Activated CD4-positive, alpha-beta T cell treated with anti-CD3 and anti-CD28 coated beads for 1 hour (primary cell): ENCODE data around the gene POU2F2.
"Not testable (repeated sequence)": the region's sequence is repeated elsewhere in the genome, so short reads cannot be mapped to it uniquely, and the experiment has no call there.

Experiments
- DNase-seq: peaks from one replicate; pipeline ENCODE4 v3.0.0-alpha.2; 2020

POU2F2 gene

DNA sequence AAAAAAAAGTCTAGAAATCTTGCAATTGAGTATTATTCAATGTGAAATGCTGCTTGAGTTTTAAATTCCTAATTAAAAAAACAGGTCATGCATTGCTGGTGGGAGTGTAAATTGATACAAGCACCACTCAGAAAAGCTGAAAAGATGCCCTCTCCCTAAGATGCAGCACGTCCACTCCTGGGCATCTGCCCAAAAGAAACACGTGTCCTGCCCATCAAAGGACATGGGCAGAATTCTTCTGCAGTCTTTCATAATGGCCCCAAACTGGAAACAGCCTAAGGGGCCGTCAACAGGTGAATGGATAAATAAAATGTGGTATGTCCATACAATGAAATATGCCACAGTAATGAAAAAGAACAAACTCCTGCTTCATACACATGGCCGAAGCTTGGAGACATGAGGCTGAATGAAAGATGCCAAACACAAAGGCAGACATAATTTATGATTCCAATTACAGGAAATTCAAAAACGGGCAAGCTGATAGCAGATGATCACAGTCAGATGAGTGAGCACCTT lies 7.8 kb downstream of the POU2F2 start:
- DNase-seq, result no peak

DNA sequence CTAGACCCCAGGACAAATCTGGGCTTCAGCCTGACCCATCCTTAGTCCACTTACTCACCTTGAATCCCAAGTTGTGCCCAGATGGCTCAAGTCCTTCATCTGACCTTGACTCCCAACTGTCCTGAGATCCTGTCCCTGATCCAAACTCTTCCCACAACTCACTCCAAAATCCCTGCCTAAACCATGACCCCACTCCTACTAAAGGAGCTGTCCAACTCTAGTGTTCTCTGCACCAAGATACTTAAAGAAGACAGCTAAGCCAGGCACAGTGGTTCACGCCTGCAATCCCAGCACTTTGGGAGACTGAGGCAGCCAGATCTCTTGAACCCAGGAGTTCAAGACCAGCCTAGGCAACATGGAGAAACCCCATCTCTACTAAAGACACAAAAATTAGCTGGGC lies 8.5 kb downstream of the POU2F2 start:
- no peak for DNase-seq

DNA sequence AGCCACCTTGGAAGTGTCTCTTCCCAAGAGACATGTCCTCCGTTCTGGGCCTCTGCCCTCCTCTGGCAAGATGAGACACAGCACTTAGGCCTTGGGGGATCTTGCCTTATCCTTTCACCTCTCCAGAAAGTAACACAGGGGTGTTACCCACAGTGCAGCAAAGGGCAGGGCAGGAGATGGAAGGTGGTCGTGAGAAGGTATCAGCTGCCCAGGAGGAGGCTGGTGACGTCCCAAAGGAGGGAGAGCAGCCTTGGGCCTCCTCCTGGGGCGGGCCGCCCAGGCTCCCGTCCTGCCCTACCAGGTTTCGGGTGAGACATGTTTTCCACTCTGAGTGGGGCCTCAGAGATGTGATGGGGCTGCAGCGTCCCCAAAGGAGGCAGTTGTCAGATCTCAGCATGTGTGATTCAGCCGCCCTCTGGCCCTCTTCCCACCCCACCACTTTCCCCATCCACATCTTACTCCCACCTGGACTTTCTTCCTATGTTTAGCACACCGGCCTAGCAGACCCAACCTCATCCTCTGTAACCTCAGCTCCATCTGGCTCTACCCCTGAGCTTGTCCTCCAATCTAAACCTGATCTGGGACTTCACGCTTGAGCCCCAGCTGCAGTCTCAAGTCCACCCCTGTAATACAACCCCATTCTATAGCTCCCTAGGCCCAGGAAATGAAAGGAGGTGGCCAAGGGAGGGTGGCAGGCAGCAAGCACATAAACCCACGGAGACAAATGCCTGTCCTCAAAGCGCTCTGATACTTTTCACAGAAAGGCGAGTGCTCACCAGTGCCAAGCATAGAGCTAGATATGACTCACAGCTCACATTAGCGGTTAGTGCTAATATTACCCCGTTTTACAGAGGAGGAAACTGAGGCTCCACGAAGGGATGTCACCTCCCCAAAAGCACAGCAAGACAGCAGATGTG lies 9.3 kb downstream of the POU2F2 start:
- DNase-seq, result peak; percentile 57

DNA sequence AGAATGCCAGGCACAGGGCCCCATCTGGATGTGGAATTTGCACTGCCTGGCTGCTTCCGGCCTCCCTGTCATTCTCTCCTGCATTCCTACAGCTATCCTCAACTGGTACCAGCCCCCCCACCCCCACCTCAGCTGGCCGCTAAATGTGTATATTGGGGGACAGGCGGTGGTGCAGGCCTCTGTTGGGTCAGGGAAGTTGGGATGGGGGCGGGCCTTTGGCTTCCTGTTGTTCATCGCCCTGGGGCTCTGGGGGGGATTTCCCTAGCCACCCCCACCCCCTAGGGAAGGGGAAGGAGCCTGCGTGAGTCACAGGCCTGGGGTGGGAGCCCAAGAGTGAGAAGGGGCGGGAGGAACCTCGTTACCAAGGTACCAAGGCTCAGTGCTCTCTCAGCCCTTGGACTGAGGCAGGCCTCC lies 10.6 kb downstream of the POU2F2 start:
- DNase-seq, result peak; percentile 74

DNA sequence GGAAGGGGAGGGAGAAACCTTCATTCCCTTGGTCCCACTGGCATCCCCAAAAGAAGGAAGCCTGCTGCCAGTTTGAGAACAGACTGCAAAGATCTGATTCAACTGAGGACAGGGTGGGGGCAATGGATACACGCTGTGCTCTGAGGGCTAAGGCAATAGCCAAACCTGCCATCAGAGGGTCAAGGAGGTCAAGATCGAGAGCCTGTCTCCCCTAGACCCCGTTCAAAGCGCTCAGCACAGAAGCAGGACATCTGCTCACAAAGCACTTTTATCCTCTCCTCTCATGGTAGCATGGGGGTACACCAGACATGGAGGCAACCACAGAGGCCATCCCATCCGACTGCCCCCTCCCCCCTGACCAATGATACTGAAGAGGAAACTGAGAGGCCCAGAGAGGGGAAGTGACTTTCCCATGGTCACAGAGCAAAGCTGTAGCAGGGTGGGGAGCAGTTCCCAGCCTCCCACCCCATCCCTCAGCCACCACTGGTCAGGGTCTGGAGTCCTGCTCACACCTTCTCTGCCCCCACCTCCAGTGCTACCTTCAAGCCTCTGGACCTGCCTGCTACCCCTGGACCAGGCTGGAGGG lies 11.1 kb downstream of the POU2F2 start:
- DNase-seq, result no peak

DNA sequence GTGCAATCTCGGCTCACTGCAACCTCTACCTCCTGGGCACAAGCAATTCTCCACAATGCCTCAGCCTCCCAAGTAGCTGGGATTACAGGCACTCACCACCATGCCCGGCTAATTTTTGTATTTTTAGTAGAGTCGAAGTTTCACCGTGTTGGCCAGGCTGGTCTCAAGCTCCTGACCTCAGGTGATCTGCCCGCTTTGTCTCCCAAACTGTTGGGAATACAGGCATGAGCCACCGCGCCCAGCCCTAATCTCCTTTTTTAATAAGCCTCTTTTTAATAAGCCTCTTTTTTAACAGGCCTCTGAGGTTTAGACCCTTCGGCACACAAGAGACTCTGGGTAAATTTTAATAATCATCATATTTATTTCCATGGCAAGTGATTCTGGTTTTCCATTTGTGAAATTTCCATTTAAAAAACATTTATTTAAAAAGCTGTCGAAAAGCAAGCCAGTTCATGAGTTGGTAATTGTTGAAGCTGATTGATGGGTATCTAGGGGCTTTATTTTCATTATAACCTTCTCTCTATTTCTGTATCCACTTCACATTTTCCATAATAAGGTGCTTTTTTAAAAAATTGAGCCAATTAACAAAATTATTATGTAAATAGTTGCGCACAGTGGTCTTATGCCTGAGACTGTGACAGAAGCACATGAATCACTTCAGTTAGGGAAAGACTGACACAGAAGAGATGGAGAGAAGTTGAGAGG lies 11.8 kb downstream of the POU2F2 start:
- no peak for DNase-seq

DNA sequence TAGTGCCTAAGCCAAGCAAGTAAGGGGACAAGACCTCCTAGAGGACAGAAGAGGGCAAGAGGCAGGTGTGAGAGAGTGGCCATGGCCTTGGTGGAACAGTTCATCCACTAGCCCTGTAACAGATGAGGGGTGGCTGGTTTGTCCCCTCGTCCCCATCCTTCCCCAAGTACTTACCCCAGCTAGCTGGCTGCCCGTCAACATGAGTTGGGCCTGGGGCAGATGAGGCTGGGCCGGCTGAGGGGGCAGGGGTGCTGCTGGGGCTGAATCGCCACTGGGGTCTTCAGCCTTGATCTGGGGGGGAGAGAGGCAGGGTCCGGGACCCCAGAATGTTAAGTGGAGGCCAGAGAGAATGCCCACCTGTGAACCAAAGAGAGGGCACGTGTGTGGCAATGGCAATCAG lies 15.2 kb downstream of the POU2F2 start:
- DNase-seq, result no peak

DNA sequence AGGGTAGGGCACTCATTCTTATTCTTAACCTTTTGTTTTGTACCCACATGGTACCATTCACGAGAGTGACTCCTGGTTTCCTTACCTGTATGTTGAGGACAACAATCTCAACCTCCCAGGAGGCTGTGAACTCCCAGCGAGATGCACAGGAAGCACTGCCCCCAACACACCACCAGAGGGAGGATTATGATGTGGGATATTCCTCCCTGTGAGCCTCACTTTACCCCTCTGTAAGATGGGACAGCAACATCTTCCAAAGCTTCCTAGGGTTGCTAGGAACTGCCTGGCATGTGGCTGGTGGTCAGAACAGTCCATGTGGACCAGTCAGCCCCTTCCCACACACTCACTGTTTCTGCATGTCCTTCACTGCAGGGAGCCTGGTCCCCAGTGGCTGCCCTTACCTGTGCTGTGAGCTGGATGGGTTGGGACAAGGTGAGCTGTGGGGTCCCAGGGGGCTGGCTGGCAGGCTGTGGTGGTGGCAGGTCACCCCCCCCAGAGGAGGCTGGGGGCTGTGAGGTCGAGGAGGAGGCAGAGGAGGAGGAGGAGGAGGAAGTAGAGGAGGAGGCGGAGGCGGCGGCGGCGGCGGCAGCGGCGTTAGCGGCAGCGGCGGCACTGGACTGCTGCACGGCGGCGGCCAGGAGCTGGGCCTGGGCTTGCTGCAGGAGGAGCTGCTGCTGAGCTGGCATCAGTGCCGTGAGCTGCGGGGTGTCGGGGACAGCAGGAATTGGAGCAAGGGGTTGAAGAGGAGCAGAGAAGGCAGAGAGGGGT lies 15.8 kb downstream of the POU2F2 start:
- no peak for DNase-seq

DNA sequence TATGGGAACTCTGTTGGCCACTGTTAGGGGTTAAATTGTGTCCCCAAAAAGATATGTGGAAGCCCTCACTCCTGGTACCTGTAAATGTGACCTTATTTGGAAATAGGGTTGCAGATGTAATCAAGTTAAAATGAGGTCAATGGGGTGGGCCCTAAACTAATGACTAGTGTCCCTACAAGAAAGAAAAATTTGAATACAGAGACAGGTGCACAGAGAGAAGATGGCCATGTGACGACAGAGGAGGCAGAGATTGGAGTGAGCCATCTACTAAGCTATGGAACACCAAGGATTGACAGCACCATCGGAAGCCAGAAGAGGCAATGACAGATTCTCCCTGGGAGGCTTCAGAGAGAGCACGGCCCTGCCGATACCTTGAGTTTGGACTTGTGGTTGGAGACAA lies 16.5 kb downstream of the POU2F2 start:
- DNase-seq, result no peak

DNA sequence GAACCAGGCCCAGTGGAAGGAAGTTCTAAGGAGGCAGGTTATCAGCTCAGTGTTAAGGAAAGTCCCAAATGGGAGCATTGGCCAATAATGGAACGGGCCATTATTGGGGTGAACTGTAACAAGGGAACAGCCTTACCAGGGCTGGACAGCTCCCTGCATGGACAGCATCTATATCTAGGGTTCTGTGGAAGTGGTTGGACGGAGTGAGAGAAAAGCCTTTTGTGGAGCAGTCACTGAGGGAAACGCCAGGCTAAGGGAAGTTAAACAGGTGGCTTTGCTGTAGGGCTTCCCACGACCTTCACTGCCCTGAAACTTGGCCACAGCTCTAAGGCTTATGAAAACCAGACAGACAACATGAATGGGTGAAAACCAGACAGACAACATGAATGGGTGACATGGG lies 17.0 kb downstream of the POU2F2 start:
- DNase-seq, result no peak

DNA sequence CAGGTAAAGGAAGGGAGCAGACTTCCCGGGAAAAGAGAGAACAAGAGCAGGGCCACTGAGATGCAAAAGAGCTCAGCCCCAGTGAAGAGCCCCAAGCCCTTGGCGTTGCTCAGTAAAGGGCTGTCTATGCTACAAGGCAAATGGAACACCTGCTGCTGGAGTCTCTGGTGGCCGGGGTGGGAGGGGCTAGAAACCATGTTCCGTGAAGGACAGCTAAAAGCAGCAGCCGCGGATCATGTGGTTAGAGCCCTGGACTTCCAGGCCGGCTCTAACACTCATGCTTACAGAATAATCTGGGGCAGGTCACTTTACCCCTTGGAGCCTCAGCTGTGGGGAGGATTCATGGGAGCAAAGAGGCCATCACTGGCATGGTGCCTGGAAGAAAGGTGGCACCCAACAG lies 17.8 kb downstream of the POU2F2 start:
- no peak for DNase-seq

DNA sequence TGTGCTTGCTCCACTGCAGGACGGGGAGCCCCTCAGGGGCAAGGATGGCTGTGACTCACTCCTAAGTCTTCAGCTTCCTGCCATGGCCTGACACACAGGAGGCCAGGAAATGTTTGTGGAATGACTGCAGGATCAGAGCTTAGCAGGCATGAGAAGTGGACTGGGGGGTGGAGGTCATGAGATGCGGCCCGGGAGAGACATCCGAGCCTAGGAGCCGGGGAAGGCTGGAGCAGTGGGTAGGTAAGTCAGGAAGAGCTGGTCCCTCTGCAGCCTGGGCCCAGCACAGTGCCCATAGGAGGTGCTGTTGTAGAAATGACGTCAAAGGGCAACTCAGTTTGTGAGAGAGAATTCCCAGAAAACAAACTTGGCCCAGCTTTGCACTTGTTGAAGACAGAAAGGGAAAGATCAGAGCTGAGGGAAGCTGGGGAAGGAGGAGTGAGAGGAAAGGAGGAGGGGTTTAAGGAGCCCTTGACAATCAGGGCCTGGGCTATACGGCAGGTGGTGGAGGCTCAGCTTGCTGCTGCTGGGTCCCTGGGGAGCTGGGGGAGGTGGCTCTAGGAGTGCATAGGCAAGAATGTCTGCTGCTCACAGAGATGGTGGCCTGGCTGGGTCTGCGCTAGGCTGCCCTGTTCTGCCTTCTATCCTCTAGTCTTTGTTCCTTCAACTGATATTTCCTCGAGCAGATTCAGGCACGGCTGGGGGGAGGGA lies 18.5 kb downstream of the POU2F2 start:
- no peak for DNase-seq

DNA sequence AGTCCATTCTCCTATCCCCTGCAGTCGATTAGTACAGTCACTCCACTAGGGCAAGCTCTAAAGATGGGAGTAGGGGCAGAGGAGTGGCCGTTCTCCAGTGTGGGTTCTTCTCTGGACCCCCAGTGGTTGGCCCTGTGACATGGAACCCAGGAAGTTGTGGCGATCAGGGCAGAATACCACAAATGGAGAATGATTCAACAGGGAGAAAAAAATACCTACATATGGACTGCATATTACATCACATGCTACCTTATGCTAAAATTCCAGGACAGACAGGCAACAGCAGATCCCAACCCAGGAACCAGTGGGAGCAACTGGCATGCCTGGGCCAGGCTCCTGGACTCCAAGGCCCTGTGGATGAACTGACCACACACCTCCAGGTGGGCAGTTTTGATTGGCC lies 20.4 kb downstream of the POU2F2 start:
- DNase-seq, result no peak

DNA sequence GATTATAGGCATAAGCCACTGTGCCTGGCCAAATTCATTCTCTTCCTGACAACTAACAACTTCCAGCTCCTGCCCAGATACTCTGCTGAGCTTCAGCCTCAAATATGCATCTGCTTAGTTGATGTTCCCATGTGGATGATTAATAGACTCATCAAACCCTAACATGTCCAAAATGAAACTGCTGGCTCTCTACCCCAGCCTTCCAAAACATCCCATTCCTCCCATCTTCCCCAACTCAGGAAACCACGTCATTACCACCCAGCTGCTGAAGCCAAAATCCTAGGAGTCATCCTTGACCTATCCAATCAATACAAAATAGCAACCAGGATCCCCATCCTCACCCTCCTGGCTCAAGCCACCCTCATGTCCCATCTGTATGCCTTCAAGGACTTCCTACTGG lies 20.9 kb downstream of the POU2F2 start:
- DNase-seq, result no peak

DNA sequence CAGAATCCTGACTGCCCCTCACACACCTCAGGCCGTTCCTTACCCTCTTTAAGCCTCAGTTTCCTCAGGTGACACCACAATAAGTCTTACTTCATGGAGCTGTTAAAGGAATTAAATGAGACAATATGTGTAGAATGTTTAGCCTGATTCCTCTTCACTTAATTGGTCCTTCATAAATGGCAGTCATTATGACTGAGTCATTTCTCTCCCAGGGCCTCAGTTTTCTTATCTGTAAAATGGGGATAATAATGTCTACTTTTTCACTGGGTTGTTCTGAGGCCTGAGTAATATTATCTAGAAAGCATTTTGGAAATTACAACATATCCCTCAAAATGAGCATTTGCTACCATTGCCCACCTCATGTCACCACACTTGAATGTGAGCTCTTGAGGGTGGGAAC lies 21.6 kb downstream of the POU2F2 start:
- DNase-seq, result no peak

DNA sequence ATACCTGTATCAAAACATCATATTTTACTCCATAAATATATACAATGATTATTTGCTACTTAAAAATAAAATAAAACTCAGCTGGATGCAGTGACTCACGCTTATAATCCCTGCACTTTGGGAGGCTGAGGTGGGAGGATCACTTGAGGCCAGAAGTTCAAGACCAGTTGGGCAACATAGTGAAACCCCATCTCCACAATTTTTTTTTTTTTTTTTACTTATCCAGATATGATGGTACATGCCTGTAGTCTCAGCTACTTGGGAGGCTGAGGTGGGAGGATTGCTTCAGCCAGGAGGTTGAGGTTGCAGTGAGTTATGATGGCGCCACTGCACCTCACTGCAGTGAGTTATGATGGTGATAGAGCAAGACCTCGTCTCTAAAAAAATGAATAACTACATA lies 22.4 kb downstream of the POU2F2 start:
- DNase-seq, result no peak

DNA sequence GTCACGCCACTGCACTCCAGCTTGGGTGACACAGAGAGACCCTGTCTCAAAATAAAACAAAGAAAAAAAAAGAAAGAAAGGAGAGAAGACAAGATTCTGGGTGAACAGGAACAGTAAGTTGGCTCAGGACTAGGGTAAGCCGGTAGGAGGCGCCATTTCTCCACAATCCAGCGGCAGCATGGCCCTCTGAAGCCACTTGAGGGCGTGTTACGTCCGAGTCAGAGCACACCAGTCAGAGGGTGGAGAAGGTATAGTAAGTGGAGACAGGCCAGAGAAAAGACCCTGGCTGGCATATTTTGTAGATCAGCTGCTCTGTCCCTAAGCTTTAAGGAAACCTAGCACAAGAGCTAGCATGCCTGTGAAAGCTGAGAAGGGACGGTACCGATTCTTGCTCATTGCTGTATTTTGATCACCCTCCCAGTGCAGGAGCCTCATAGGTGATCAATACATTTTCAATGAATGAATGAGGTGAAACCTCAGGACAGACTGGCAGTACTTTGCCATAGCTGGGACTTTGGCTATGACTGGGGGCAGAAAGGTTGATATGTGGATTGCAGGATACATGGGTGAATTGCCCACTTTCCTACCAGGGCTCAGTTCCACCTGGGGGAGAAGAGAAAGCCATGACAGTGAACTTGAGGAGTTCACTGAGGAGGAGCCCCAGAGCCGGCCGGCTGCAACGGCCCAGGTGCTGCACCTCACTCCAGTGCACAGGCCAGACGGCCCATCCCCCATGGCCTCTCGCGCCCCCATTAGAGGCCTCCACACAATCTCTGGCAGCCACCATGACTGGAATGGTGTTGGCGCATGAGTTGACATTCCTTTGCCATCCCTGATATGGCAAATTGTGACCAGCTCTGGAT lies 23.5 kb downstream of the POU2F2 start:
- DNase-seq, result peak; percentile 82

DNA sequence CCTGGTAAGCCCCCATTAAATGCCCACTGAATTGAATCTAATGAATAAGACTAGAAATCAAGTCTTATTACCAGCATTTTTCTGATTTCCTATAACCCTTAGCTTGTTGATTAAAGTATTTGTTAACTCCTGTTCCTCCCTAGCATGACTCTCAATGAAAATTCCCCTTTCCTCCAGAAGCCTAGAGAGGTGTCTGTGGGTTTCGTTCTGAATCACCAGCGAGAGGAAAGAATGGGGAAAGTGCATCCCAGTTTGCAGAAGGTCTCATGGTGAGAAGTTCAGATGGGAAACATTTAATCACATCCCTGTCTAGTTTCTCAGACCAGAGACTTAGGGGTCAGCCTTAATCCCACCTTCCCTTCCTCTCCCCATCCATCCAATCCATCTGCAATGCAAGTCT lies 26.9 kb downstream of the POU2F2 start:
- no peak for DNase-seq

DNA sequence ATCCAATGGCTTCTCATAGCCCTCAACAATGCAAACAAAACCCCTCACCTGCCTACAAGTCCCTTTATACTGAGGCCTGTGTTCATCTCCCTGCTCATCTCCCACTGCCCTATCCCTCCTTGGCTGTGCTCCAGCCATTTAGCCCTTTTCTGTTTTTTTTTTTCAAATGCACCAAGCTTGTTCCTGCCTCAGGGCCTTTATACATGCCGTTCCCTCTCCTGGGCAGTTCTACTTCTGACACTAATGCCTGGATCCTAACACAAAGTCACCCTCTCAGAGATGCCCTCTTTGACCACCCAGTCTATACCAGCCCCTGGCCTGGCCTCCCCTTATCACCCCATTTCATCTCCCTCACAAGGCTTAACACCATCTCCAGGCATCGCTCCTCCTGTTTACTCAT lies 29.4 kb downstream of the POU2F2 start:
- no peak for DNase-seq

DNA sequence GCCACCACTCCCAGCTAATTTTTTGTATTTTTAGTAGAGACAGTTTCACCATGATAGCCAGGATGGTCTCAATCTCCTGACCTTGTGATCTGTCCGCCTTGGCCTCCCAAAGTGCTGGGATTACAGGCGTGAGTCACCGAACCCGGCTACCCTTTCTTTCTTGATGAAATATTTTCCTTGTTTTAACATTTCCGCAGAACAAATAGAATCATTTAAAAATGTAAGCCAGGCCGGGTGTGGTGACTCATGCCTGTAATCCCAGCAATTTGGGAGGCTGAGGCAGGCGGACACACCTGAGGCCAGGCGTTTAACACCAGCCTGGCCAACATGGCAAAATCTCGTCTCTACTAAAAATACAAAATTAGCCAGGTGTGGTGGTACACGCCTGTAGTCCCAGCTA lies 32.0 kb downstream of the POU2F2 start:
- not testable (repeated sequence) for DNase-seq

DNA sequence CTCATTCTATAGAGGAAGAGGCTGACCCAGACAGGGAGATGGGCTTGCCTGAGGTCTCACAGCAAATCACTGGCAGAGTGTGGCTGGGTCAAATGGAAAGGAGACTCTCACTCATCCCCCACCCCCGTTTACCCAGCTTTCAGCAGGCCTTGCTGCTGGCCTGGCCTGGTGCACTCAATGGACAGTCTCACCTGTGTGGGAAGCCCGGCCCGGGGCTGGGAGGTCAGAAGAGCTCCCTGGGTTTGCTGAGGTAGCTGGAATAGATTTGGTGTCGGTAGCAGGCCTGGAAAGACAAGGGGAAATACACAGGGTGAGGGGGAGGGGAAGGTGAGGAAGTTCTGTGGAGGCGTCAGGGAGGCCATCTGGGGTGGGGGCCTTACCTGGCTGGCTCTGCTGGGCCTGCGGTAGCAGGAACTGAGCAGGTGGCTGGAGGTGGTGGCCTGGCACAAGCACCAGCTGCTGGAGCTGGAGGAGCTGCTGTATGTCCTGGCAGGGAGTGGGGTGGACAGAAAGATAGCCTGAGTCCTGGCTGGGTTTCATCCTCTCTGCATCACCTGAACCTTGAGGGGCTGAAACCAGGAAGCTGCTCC lies 32.8 kb downstream of the POU2F2 start:
- no peak for DNase-seq
